Embryonic facial prominence (tissue), 1 donor: ENCODE results near the gene SOS2.
"Not testable (repeated sequence)": the region's sequence is repeated elsewhere in the genome, so short reads cannot be mapped to it uniquely, and the experiment has no call there.

Experiments
- DNase-seq: peaks from one replicate; pipeline ENCODE4 v3.0.0-alpha.2; 2016; ENCODE audit errors: extremely low spot score

The SOS2 gene

DNA sequence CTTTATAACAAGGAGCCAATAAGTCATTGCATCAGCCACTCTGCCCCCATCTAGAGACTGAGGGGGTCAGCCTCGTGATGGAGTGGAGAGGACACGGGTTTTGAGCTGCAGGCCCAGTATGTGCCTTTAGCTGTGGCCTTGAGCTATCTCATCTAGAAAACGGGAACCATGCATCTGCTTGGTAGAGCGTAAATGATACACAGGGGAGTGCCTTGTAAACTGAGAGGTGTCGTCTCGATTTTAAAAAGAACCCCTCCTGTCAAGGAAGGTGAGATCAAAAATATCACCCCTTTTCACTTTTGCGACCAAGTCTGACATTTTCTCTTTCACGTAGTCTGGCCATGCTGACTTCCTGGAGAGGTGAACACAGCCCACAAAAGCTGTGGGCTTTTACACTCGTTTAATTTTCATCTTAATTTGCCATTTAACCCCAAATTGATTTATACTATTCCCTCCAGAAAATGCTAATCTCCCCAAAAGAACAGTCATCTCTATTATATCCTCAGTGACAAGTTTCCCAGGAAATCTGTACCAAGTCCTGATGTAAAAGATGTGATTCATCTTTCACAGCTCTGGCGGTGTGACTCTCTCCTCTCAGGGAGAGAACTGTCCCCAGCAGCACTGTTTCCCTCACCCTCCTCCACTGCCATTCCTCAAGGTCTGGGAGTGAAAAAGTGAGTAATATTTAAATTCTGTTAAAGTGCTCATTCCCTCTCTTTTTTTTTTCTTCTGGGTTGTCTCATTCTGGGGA, 145.6 kb downstream of the SOS2 start:
- no peak for DNase-seq

DNA sequence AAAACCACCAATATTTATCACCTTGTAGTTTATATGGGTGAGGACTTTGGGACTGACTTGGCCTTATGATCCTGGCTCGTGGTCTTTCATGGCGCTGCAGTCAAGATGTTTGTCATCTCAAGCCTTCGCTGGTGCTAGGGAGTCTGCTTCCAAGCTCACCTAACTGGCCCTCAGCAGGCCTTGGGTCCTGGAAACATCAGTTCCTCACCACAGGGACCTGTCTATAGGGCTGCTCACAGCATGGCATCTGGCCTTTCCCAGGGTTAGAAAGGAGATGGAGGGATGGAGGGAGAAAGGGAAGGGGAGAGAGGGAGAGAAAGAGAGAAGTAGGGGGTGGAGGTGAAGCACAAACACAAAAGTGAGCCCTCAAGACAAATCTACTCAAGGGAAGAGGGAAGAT, 146.7 kb downstream of the SOS2 start:
- DNase-seq, result no peak

DNA sequence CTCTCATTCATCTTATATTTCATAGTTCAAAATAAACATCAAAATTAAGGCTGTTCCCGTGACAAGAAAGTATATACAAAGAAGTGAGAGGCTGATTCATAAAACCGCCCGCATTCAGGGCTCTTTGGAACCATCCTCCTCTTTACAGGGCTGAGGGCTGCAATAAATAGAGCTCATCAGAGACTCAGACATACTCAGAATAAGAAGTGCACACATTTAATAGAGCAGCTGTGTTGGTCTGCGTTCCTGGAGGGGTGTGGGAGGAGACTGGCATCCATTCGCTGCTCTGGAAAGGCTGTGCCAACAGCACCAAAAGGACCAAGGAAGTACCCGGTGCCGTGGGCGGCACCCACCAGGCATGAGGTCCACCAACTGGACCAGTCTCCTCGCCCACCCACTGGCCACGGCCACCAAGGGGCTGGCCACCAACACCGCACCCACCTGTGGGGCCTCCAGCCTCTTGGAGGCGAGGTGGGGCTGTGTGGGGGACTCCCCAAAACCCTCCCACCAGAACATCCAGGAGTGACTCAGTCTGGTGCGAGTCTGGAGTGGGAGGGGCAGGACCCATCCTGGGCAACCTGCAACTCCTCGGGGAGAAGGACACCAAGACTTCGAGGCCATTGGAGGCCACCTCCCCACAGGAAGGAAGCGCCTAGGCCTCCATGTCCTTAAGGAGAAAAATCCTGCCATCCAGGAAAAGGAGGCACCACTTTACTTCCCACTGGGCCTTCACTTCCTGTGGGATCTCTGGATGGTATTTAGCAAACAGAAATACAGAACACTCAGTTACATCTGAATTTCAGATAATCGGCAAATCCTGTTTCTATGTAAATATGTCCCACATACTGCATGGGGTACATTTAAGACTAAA, 147.7 kb downstream of the SOS2 start:
- DNase-seq, result no peak

DNA sequence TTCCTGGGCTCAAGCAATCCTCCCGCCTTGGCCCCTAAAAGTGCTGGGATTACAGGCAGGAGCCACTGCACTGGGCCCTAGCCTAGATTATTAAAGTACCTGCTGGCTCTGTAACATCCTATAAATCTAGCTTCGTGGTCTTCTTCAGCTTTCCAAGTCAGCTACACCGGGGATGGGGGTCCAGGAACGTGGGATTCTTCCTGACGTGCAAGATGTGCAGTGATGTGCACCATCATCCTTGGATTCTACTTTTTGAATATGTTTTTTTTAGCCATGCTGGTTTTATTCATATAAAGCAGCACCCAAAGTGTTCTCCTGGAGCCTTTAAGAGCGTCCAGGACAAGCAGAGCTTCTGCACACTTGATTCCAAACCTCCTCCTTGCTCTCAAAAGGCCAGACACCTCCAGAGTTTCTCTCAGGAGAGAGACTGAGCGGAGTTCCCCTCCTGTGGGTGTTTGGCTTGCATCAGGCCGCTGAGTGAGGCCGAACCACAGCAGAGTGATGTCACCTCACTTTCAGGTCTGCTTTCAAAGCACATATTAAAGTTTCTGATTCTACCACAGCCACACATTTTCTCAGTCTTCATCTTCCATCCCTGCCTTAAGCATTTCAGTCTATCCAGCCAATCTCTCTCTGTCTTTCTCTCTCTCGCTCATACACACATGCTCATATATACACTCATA, 148.5 kb downstream of the SOS2 start:
- DNase-seq, result no peak

DNA sequence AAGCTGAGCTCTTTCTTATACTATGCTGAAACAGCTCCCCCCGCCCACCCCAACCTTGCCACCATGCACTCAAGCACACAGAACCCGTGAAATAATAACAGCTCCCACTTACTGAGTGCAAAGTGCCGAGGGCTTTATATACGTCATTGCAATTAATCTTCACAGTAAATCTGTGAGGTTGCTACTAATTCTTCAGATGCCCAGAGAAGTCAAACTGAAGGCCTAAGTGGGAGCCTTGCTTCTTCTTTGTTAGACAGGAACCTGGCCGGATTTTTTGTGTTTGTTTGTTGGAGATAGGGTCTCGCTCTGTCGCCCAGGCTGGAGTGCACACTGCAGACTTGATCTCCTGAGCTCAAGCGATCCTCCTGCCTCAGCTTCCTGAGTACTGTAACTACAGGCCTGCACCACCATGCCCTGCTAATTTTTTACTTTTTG, 149.1 kb downstream of the SOS2 start:
- no peak for DNase-seq

DNA sequence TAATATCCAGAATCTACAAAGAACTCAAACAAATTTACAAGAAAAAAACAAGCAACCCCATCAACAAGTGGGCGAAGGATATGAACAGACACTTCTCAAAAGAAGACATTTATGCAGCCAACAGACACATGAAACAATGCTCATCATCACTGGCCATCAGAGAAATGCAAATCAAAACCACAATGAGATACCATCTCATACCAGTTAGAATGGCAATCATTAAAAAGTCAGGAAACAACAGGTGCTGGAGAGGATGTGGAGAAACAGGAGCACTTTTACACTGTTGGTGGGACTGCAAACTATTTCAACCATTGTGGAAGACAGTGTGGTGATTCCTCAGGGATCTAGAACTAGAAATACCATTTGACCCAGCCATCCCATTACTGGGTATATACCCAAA, 152.3 kb downstream of the SOS2 start:
- not testable (repeated sequence) for DNase-seq

DNA sequence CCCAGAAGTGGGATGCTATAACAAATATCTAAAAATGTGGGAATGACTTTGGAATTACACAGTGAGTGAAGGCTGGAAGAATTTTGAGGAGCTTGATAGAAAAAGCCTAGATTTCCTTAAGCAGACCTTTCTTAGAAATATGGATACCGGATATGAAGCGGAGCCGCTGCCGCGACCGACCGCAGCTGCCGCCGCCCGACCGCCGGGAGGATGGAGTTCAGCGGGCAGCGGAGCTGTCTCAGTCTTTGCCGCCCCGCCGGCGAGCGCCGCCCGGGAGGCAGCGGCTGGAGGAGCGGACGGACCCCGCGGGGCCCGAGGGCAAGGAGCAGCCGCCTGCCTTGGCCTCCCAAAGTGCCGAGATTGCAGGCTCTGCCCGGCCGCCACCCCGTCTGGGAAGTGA, 157.7 kb downstream of the SOS2 start:
- not testable (repeated sequence) for DNase-seq

DNA sequence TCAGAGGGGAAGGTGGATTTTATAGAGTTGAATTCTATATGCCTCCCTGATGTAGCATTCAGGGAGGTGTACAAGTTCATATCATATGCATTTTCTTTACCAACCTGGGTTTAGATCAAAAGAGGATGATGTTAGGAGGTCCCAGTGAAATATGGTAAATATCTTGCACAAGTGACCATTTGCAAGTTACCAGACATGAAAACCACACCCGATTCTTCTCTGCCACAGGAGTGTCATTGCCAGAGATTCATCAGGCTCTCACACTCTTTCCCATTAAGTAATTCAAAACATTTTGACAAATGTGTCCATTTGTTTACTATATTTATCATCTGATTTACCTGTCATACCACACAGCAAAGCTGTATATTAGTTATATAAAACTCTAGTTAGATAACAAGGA, 159.0 kb downstream of the SOS2 start:
- no peak for DNase-seq

DNA sequence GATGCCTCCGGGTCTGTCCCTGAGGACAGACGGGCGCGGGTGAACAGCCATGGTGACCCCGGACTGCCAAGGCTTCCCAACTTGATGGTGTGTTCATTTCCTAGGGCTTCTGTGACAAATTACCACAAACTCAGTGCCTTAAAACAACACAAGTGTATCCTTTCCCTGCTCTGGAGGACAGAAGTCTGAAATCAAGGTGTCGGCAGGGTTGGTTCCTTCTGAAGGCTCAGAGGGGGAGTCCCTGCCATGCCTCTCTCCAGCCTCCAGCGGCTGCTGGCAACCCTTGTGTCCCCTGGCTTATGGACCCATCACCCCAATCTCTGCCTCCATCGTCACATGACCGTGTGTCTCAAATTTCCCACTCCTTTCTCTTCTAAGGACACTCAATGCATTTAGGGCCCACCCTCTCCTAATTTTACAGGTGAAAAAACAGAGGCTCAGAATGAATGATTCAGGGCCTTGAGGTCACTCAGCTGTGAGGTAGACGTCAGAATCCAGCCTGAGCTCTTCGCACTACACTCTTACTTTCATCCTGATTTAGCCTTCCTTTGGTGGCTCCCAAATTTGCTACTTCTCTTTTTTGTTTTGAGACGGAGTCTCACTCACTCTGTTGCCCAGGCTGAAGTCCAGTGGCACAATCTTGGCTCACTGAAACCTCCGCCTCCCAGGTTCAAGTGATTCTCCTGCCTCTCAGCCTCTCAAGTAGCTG, 160.4 kb downstream of the SOS2 start:
- DNase-seq, result no peak

DNA sequence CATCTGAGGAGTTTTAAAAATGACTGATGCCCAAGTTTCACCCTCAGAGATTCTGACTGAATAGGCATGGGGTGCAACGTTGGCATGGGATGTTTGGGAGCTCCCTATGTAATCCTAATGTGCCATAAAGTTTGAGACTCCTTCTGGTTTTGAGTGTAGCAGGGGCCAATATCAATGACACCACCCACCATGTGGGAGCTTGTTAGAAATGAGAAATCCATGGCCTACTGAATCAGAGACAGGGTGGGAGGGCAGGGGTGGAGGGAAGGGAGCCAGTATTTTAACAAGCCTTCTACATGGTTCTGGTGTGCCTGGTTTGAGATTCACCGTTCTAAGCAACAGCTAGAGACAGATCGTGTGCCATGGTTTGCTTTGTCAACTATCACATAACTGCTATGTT, 161.1 kb downstream of the SOS2 start:
- DNase-seq, result no peak

DNA sequence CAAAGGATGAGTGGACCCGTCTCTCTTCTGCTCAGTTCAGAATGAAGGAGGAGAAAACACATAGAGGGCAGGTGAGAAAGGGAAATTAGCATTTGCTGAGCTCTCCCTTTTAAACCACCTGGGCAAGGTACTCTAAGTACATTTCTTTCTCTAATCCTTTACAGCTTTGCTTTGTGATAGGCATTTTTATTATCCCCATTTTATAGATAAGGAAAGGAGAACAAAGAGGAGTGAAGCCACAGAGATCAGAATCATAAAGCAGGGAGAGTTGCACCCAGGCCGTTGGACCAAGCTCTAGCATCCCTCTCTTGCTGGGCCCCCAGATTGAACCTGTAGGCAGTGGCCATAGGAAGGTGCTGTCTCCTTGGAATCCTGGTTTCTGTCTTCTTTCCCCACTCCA, 162.1 kb downstream of the SOS2 start:
- DNase-seq, result no peak

DNA sequence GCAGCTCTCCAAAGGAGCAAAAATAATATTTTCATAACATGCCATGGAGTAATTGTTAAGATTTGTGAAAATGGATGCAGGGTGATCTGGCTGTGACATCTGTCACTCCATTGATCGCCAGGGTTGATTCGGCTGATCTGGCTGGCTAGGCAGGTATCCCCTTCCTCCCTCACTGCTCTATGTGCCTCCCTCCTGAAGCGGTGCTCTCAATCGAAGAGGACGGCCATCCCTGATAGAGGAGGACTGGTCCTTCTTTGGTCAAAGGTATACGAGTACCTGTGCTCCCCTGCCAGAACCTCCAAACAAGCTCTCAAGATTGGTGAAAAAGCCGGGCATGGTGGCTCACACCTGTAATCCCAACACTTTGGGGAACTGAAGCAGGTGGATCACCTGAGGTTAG, 162.9 kb downstream of the SOS2 start:
- DNase-seq, result no peak

DNA sequence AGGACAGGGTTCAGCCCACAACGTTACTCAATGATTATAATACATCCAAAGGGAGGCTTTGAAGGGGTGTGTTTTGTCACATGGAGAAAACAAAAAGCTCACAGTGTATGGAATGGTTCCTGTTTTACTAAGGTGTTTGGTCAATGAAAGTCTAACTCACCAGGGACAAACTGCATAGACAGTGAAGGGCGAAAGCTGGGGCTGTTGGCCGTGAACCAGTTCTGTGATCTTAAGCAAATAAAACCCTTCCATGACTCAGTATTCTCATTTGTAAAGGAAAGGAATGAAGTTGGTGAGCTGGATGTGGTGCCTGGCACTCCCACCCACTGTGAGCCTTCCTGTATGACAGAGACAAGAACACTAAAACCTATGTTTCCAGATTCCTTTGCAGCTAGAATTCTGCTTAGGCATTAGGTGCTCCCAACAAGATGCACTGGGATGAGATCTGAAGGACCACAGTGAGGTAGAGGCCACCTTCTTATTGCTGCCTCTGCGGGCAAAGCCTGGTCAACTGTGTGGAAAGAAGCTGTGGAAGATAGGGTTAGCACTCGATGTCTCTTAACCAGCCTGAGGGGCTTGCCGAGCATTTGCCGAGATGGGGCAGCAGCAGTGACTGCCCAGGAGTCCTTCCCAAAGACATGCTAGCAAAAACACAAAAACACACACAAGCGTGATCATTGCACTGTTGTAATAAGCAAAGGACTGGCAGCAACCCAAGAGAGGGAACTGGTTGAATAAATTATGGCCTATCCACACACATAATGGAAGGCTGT, 163.5 kb downstream of the SOS2 start:
- DNase-seq, result no peak
